HepG2 (cell line): Measurements from ENCODE around the gene RABGAP1L.

Source experiments
- CREM ChIP-seq, 2 experiments: sonication (generic) in 1 of 2; formaldehyde crosslinking in 1 of 2; IDR thresholded peaks; 2 replicates each; pipeline versions ENCODE4 v1.4.0 to v1.6.1; 2016 to 2020; ENCODE audit warnings: antibody characterized with exemption in 1 of 2, mild to moderate bottlenecking in 1 of 2, missing genetic modification reagents in 1 of 2
- CTCF ChIP-seq: sonication (generic); formaldehyde crosslinking; IDR thresholded peaks from 2 replicates; pipeline ENCODE4 v1.5.0; 2020; ENCODE audit warnings: mild to moderate bottlenecking, missing genetic modification reagents, moderate library complexity
- FLYWCH1 ChIP-seq: sonication (generic); formaldehyde crosslinking; IDR thresholded peaks from 2 replicates; pipeline ENCODE4 v1.8.1; 2023; ENCODE audit warnings: mild to moderate bottlenecking, missing genetic modification reagents
- HNRNPUL1 ChIP-seq: fragments of 200-400 bp; formaldehyde crosslinking; IDR thresholded peaks from 2 replicates; pipeline ENCODE4 v1.6.1; 2017; ENCODE audit warnings: low read depth, mild to moderate bottlenecking, low read length, moderate library complexity
- ISX ChIP-seq: sonication (generic); formaldehyde crosslinking; conservative IDR thresholded peaks from 2 replicates; pipeline ENCODE4 v1.5.0; 2020; ENCODE audit warnings: missing genetic modification reagents
- MAFK ChIP-seq, 2 experiments: IDR thresholded peaks in 1 of 2; conservative IDR thresholded peaks in 1 of 2; 2 replicates each; pipeline ENCODE4 v1.6.1; 2011; ENCODE audit warnings: improper control_type of control experiment in 2 of 2, low read length in 2 of 2
- ZBTB2 ChIP-seq: sonication (generic); formaldehyde crosslinking; IDR thresholded peaks from 2 replicates; pipeline ENCODE4 v1.8.0; 2022; ENCODE audit warnings: low read depth, missing genetic modification reagents
- ZBTB44 ChIP-seq: sonication (generic); formaldehyde crosslinking; IDR thresholded peaks from 2 replicates; pipeline ENCODE4 v1.4.0; 2020; ENCODE audit warnings: missing genetic modification reagents
- ZMYM3 ChIP-seq: sonication (generic); formaldehyde crosslinking; IDR thresholded peaks from 2 replicates; pipeline ENCODE4 v1.5.1; 2020; ENCODE audit warnings: mild to moderate bottlenecking, missing genetic modification reagents
- ZNF350 ChIP-seq: sonication (generic); formaldehyde crosslinking; IDR thresholded peaks from 2 replicates; pipeline ENCODE4 v1.4.0; 2020; ENCODE audit warnings: mild to moderate bottlenecking, low read depth, missing genetic modification reagents, borderline replicate concordance
- ZNF549 ChIP-seq: sonication (generic); formaldehyde crosslinking; IDR thresholded peaks from 2 replicates; pipeline ENCODE4 v1.5.0; 2020; ENCODE audit warnings: missing genetic modification reagents
- ZNF775 ChIP-seq: sonication (generic); formaldehyde crosslinking; IDR thresholded peaks from 2 replicates; pipeline ENCODE4 v1.4.0; 2020; ENCODE audit warnings: missing genetic modification reagents, mild to moderate bottlenecking, moderate library complexity, borderline replicate concordance

- TF ChIP-seq MAFK (conservative IDR thresholded peaks at IDR 0.05 in 1 of 2, IDR thresholded peaks at IDR 0.05 in 1 of 2; ENCODE audit: low read length in 2 of 2) (peak; percentile 21 to 60; a peak in 3 of 4 replicates), HNRNPUL1 (no peak), ZBTB44 (CRISPR knock-in tag) (no peak), ZNF350 (CRISPR knock-in tag) (no peak), ZNF775 (no peak), ISX (CRISPR knock-in tag) (no peak), FLYWCH1 (CRISPR knock-in tag) (no peak), CREM (IDR thresholded peaks at IDR 0.05) (no peak), CREM (CRISPR knock-in tag; IDR thresholded peaks at IDR 0.05) (no peak), CTCF (CRISPR knock-in tag) (no peak), ZMYM3 (CRISPR knock-in tag) (no peak), ZNF549 (CRISPR knock-in tag) (no peak), ZBTB2 (CRISPR knock-in tag) (no peak)
Observed at GRCh38 chr1:174703309-174703708, 544.0 kb downstream of the RABGAP1L start.
